ENCODE measurements around the gene ARMCX5. TPM values are rescaled to one million over a fixed set of nuclear protein-coding genes. Genes with fewer than 3 reads are reported as not detected.

Gene ARMCX5
- total RNA-seq, result 14.1 and 16.1 TPM in 2 replicates

DNA sequence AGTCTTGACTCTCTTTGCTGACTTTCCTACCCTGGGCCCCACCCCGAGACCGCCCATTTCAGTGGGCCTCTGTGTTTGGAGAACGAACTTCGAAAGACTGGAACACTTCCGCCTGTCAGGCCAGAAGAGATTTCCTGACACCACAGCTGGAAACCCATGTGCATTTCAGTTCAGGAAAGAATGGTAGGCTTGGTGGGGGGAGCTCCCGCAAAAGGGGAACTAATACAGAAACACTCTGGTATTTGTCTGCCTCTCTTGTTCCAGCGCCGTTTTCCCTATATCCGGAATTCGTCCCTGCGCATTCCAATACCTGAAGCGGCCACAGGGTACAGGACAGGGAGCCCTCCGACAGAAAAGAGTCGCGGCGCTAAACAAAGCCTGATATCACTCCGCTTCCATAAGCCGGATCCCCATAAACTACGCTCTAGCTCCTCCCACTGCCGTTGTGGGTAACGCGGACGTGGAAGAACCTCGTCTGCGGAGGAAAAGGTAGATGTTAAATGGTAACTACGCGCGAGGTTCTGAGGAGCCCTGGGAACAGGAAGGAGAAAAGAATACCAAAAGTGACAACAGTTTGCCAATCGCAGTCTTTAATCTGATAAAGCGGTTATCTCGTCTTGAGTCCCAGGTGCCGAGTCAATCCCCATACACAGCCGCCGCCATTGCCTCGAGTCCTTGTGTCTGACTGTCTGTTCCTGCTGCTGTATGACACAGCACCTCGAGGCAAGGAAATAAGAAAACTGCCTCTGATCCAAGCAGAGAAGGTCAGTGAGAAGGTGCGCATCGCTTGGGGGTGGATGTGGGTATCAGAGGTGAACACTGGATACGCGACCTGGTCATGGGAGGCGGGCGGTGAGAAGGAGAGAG, at the start of gene ARMCX5:
ARMCX5 (plus strand) TSS at position 432 of the 867 bp plus-strand sequence. CDS start 2,627 bp downstream, outside the sequence.

DNA sequence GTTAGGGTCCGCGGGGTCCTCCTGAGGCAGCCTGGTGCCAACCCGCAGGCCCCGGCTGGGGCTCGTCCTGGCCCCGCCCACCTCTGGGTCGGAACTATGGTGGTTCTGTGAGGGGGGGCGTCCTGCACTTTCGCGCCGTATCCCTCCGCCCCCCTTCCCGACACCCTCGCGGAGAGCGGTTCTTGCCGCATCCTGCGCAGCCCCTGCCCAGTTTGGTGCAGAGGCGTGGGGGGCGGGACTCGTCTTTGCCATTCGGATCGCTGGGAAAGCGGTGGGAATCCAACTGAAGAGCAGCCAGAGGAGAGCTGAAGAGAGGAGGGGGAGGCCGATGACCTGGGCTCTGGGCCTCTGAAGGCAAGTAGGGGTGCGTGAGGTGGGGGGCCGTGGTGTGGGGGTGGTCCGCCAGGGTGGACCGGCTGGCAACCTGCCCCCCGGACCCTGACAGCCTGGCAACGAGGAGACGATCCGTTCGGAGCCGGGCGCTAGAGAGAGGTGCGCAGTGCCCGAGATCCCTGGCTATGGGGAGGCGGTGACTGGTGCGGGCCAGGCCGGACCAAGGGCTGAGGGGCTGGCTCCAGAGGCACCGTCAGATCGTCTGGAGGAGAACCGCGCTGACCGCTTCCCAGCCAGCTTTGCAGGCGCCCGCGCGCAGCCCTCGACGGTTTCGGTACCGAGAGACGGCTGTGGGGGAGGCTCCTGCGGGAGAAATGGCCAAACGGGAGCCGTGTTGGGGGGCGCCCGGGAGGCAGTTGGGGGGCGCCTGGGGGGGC, 52.1 kb downstream of the ARMCX5 start, which contains the start of gene GPRASP1:
GPRASP1 (plus strand) TSS at position 242 of the 770 bp plus-strand sequence. CDS start 2,431 bp downstream, outside the sequence.

Other genes with a start within 250 kb of the ARMCX5 start
- not detected in 2 replicates for gene NXF2B, start 159.5 kb upstream of the ARMCX5 start, total RNA-seq
- gene TCP11X2, start 127.7 kb upstream of the ARMCX5 start, total RNA-seq, result not detected in 2 replicates
- gene TMSB15A, start 82.8 kb upstream of the ARMCX5 start, total RNA-seq, result 7.7 and 8.9 TPM in 2 replicates
- gene GPRASP1, start 52.0 kb downstream of the ARMCX5 start, total RNA-seq, result 0.13 and 0.20 TPM in 2 replicates
- gene GPRASP2, start 112.9 kb downstream of the ARMCX5 start, total RNA-seq, result 15.3 and 17.5 TPM in 2 replicates
- 3.0 and 4.0 TPM in 2 replicates for gene GPRASP3, start 121.2 kb downstream of the ARMCX5 start, total RNA-seq